K562 (cell line): Measurements from ENCODE around the gene GABRR2. TPM values are rescaled to one million over a fixed set of nuclear protein-coding genes. Genes with fewer than 3 reads are reported as not detected.

Experiments used
- ATAC-seq: fragments of 200-7000 bp; cut with Tn5 transposase; 3 replicates; pipeline ENCODE4 v1.9.1; 2020; ENCODE audit warnings: moderate library complexity
- BruUV-seq: library from RNA; stranded (reverse); fragments of 400-500 nt; replicated peaks from 2 replicates; lab custom pipeline; 2021; lab: Mats Ljungman, UMichigan
- CTCF ChIA-PET: fragments of 300-600 bp; formaldehyde crosslinking; extraction: SDS; loops from one replicate; lab custom pipeline; 2021; ENCODE audit warnings: low intra/inter-chr PET ratio; lab: Yijun Ruan, JAX
- POLR2A ChIA-PET: fragments of 300-600, 350-650 bp; sonication (Branson Sonifier 250); formaldehyde crosslinking; extraction: SDS; loops from one replicate; lab custom pipeline; 2021; ENCODE audit warnings: antibody characterized with exemption, inconsistent platforms; lab: Yijun Ruan, JAX
- DNase-seq, 4 experiments: peaks; one replicate each; pipeline versions ENCODE4 v3.0.0 to v3.0.0-alpha.2; 2011 to 2018; ENCODE audit warnings: low spot score in 3 of 4, mixed read lengths in 3 of 4; ENCODE audit errors: extremely low read depth in 1 of 4
- FAIRE-seq: peaks from 2 replicates; lab custom pipeline; 2011; peaks lifted over from hg19 to GRCh38; lab: Jason Lieb, UNC
- H2AFZ ChIP-seq: 2 replicates; pipeline ENCODE4 v1.6.0; 2011; ENCODE audit warnings: low read depth, low read length, control low read depth, inconsistent platforms
- H3K27ac ChIP-seq: fragments of 200-600 bp; 3 replicates; pipeline ENCODE4 v1.8.0; 2011; ENCODE audit warnings: low read depth, mild to moderate bottlenecking, control low read depth, inconsistent platforms, low read length, moderate library complexity, mixed read lengths; ENCODE audit errors: extremely low read depth
- H3K27me3 ChIP-seq, 2 experiments: fragments of 300-600 bp in 1 of 2; 2 replicates in 1 of 2; 3 replicates in 1 of 2; pipeline versions ENCODE4 v1.6.0 to v1.8.0; 2011; ENCODE audit warnings: inconsistent platforms in 2 of 2, low read length in 2 of 2, mild to moderate bottlenecking in 1 of 2, mixed read lengths in 1 of 2, moderate library complexity in 1 of 2; ENCODE audit not compliant: control insufficient read depth in 2 of 2, insufficient read depth in 2 of 2
- H3K36me3 ChIP-seq: fragments of 300-600 bp; 3 replicates; pipeline ENCODE4 v1.8.0; 2011; ENCODE audit warnings: mild to moderate bottlenecking, low read length, inconsistent platforms; ENCODE audit not compliant: control insufficient read depth, insufficient read depth
- H3K4me1 ChIP-seq, 2 experiments: fragments of 200-600 bp in 1 of 2; replicated peaks in 1 of 2; 2 replicates in 1 of 2; 3 replicates in 1 of 2; pipeline versions ENCODE4 v1.5.1 to v1.8.0; 2011; ENCODE audit warnings: inconsistent platforms in 2 of 2, low read length in 2 of 2, mild to moderate bottlenecking in 1 of 2, mixed read lengths in 1 of 2, moderate library complexity in 1 of 2; ENCODE audit not compliant: control insufficient read depth in 2 of 2, insufficient read depth in 2 of 2
- H3K4me2 ChIP-seq: 2 replicates; pipeline ENCODE4 v1.6.1; 2011; ENCODE audit warnings: low read length, control low read depth, inconsistent platforms, mixed read lengths; ENCODE audit not compliant: insufficient read depth
- H3K4me3 ChIP-seq: fragments of 200-600 bp; sonication (generic), shearing (Covaris generic); 2 replicates; pipeline ENCODE4 v1.5.1; 2016; ENCODE audit warnings: control low read depth, inconsistent platforms
- H3K79me2 ChIP-seq: fragments of 200-600 bp; 3 replicates; pipeline ENCODE4 v1.8.0; 2011; ENCODE audit warnings: low read length, inconsistent platforms; ENCODE audit not compliant: control insufficient read depth, insufficient read depth
- H3K9ac ChIP-seq, 2 experiments: 2 replicates each; pipeline versions ENCODE4 v1.6.0 to v1.6.1; 2011; ENCODE audit warnings: low read depth in 2 of 2, low read length in 2 of 2, control low read depth in 1 of 2, inconsistent platforms in 1 of 2, mild to moderate bottlenecking in 1 of 2, mixed read lengths in 1 of 2; ENCODE audit not compliant: insufficient read depth in 1 of 2
- H3K9me1 ChIP-seq: one replicate; pipeline ENCODE4 v1.6.0; 2011; ENCODE audit warnings: inconsistent platforms, mild to moderate bottlenecking, low read length, moderate library complexity; ENCODE audit not compliant: control insufficient read depth, insufficient read depth
- H3K9me3 ChIP-seq: replicated peaks from 2 replicates; pipeline ENCODE4 v1.5.1; 2011; ENCODE audit warnings: low read depth, low read length, inconsistent platforms; ENCODE audit not compliant: control insufficient read depth, insufficient read depth
- H4K20me1 ChIP-seq: replicated peaks from 2 replicates; pipeline ENCODE4 v1.6.1; 2011; ENCODE audit warnings: low read length, inconsistent platforms, mixed read lengths; ENCODE audit not compliant: control insufficient read depth, insufficient read depth
- DDX20 ChIP-seq: fragments of 450-650 bp; IDR thresholded peaks from 2 replicates; pipeline ENCODE4 v1.6.1; 2016; ENCODE audit warnings: missing genetic modification characterization, low read depth, mild to moderate bottlenecking, missing compliant biosample characterization, moderate library complexity
- FOSL1 ChIP-seq: fragments of 200-800 bp; sonication (Bioruptor generic); conservative IDR thresholded peaks from 2 replicates; pipeline ENCODE4 v1.6.1; 2016; ENCODE audit warnings: missing genetic modification characterization, missing compliant biosample characterization
- NCOA1 ChIP-seq: fragments of 450-650 bp; IDR thresholded peaks from 2 replicates; pipeline ENCODE4 v1.6.1; 2016; ENCODE audit warnings: low read depth
- RBM17 ChIP-seq: fragments of 200-400 bp; formaldehyde crosslinking; IDR thresholded peaks from 2 replicates; pipeline ENCODE4 v1.6.1; 2017; ENCODE audit warnings: low read depth, mild to moderate bottlenecking, low read length, borderline replicate concordance
- RBM25 ChIP-seq: fragments of 200-400 bp; formaldehyde crosslinking; IDR thresholded peaks from 2 replicates; pipeline ENCODE4 v1.6.1; 2018; ENCODE audit warnings: low read length, low read depth, moderate library complexity; ENCODE audit not compliant: severe bottlenecking
- SMAD2 ChIP-seq: fragments of 150-350 bp; IDR thresholded peaks from 2 replicates; pipeline ENCODE4 v1.6.1; 2014; ENCODE audit warnings: low read depth, mild to moderate bottlenecking, low read length
- SRSF7 ChIP-seq: fragments of 200-400 bp; formaldehyde crosslinking; optimal IDR thresholded peaks from 2 replicates; pipeline ENCODE3; 2017; ENCODE audit warnings: mild to moderate bottlenecking, low read depth, low read length
- ZNF184 ChIP-seq: sonication (generic); formaldehyde crosslinking; IDR thresholded peaks from 2 replicates; pipeline ENCODE4 v1.5.0; 2020; ENCODE audit warnings: missing genetic modification reagents
- ZNF57 ChIP-seq: fragments of 450-650 bp; formaldehyde crosslinking; IDR thresholded peaks from 2 replicates; pipeline ENCODE4 v1.4.0; 2020; ENCODE audit warnings: mild to moderate bottlenecking, moderate library complexity
- WGBS: fragments of 100-300 bp; shearing (Covaris generic); methylation state at CpG from one replicate; pipeline ENCODE4 v1.1.6; 2016; ENCODE audit warnings: low coverage, mixed read lengths; ENCODE audit not compliant: insufficient coverage; ENCODE audit errors: missing lambda C conversion rate; 5-methylcytosine and 5-hydroxymethylcytosine counted together
- in situ Hi-C: fragments of 300-500 bp; cut with MboI; formaldehyde crosslinking; loops from 4 replicates; pipeline ENCODE4 v1.15.0; 2018; ENCODE audit warnings: inconsistent platforms, mixed read lengths
- intact Hi-C: fragments of 100-400 bp; cut with micrococcal nuclease; formaldehyde crosslinking; loops from 2 replicates; pipeline ENCODE4 v1.14.2; 2022
- polyA plus RNA-seq, 8 experiments: library from polyadenylated mRNA; depleted of rRNA in 4 of 8; stranded (reverse) in 5 of 8; unstranded in 3 of 8; fragments of >200 nt; fragmentation: Nextera tagmentation in 2 of 8; fragmentation: Illumina TruSeq in 1 of 8; extraction: Ambion mirVana in 2 of 8; extraction: Trizol in 1 of 8; gene quantifications; 2 replicates each; pipeline versions ENCODE4 v1.2.1 to v1.2.3, GENCODE V29; 2011 to 2014; ENCODE audit warnings: inconsistent platforms in 1 of 8, missing spikeins in 1 of 8
- total RNA-seq, 7 experiments: library from RNA; depleted of rRNA in 6 of 7; stranded (reverse); fragments of >200 nt in 6 of 7; fragmentation: Illumina TruSeq in 2 of 7; extraction: Trizol in 2 of 7; gene quantifications; 2 replicates each; pipeline versions ENCODE4 v1.2.1 to v1.2.3, GENCODE V29; 2011 to 2021; ENCODE audit warnings: low replicate concordance in 1 of 7
- TF ChIP-seq, protein P1 (sequence below): sonication (generic); formaldehyde crosslinking; IDR thresholded peaks from 2 replicates; pipeline ENCODE4 v1.8.1; 2023; ENCODE audit warnings: mild to moderate bottlenecking, missing genetic modification reagents
- TF ChIP-seq, protein P2 (sequence below): fragments of 450-650 bp; formaldehyde crosslinking; IDR thresholded peaks from 2 replicates; pipeline ENCODE4 v1.4.0; 2022; ENCODE audit warnings: mild to moderate bottlenecking, moderate library complexity

Gene GABRR2
- total and polyA plus RNA-seq, 9 of the 15 experiments (the other 6 are each of a cell fraction or from before 2014, with no cell fraction given), result 0.09 to 0.13 (median 0.10) TPM; not detected in 6

DNA sequence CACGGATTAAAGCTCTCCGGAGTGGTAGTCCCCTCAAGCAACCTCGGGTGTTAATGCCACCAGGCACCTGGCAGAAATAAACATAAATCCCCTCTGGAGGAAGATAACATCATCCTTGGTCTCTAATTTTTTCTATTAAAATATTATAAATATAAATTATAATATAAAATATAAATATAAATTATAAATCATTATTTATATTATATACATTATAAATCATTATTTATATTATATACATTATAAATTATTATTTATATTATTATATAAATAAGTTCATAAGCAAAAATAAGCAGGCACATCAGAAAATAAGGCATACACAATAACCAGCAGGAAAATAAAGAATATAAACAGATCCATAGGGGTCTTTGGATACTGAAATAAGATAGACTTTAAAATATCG lies 39.2 kb downstream of the GABRR2 start:
- Histone ChIP-seq H3K9me1 (no peaks in the 10 kb centered on the region), H3K4me3 (no peak overlapping the region), H4K20me1 (no peaks in the 10 kb centered on the region), H3K36me3 (no peaks in the 10 kb centered on the region), H2AFZ (no peak overlapping the region), H3K9me3 (no peaks in the 10 kb centered on the region), H3K9ac (no peak overlapping the region), H3K79me2 (no peaks in the 10 kb centered on the region), H3K4me2 (no peak overlapping the region), H3K27me3 (peaks cover 7 to 42% of the 10 kb centered on the region in 2 experiments; a peak in 4 of 5 replicates), H3K27ac (no peak overlapping the region), H3K4me1 (no peaks in the 10 kb centered on the region; a peak in 1 of 5 replicates)
- FAIRE-seq, result no peak
- POLR2A ChIA-PET, result no interaction called here
- ATAC-seq, result no peak
- DNase-seq, result no peak
- 5% methylated on average over 4 of the region's 4 CpGs for WGBS
- in situ Hi-C loops, result no loop called here
- intact Hi-C loops, result no loop called here
- CTCF ChIA-PET, result no interaction called here
- no peak for TF ChIP-seq NCOA1
- no TSS peak for BruUV-seq

DNA sequence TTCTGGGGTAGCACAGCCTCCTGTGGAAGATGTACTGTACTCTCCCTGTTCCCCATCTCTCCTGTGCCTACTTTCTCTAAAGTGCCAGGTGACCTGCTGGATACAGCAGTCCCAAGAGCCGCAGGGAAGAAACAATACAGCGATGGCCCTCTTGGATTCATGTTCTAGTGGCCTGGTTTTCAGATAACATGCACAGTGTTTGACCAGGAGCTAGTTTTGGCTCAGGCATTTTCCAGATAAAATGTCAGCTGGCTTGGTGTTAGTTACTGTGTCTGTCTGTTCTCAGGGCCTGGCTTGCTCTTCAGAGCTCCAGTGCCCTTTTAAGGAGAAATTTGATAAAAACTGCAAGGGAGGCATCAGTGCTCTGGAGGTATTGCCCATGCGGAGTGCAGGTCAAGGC lies 41.3 kb downstream of the GABRR2 start:
- 23% methylated on average over 3 of the region's 3 CpGs for WGBS
- intact Hi-C loops, result no loop called here
- ATAC-seq, result no peak

More for the DNA sequence above, 41.3 kb downstream of the GABRR2 start:
- CTCF ChIA-PET, result no interaction called here
- no TSS peak for BruUV-seq
- TF ChIP-seq FOSL1 (no peak), ZNF57 (CRISPR knock-in tag) (no peak), ZNF184 (no peak), SMAD2 (no peak), DDX20 (tag) (no peak), RBM25 (no peak), RBM17 (no peak), SRSF7 (no peak)
- TF ChIP-seq, protein P1, sequence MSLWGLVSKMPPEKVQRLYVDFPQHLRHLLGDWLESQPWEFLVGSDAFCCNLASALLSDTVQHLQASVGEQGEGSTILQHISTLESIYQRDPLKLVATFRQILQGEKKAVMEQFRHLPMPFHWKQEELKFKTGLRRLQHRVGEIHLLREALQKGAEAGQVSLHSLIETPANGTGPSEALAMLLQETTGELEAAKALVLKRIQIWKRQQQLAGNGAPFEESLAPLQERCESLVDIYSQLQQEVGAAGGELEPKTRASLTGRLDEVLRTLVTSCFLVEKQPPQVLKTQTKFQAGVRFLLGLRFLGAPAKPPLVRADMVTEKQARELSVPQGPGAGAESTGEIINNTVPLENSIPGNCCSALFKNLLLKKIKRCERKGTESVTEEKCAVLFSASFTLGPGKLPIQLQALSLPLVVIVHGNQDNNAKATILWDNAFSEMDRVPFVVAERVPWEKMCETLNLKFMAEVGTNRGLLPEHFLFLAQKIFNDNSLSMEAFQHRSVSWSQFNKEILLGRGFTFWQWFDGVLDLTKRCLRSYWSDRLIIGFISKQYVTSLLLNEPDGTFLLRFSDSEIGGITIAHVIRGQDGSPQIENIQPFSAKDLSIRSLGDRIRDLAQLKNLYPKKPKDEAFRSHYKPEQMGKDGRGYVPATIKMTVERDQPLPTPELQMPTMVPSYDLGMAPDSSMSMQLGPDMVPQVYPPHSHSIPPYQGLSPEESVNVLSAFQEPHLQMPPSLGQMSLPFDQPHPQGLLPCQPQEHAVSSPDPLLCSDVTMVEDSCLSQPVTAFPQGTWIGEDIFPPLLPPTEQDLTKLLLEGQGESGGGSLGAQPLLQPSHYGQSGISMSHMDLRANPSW, result no peak
- TF ChIP-seq, protein P2, sequence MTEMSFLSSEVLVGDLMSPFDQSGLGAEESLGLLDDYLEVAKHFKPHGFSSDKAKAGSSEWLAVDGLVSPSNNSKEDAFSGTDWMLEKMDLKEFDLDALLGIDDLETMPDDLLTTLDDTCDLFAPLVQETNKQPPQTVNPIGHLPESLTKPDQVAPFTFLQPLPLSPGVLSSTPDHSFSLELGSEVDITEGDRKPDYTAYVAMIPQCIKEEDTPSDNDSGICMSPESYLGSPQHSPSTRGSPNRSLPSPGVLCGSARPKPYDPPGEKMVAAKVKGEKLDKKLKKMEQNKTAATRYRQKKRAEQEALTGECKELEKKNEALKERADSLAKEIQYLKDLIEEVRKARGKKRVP, result no peak
- H3K79me2 ChIP-seq, result no peaks in the 10 kb centered on the region
- POLR2A ChIA-PET, result no interaction called here
- no peak overlapping the region for H3K4me2 ChIP-seq
- H3K9me1 ChIP-seq, result no peaks in the 10 kb centered on the region
- H3K9me3 ChIP-seq, result no peaks in the 10 kb centered on the region
- in situ Hi-C loops, result no loop called here
- H3K9ac ChIP-seq, result no peak overlapping the region
- H3K4me1 ChIP-seq, result no peaks in the 10 kb centered on the region; a peak in 1 of 5 replicates
- DNase-seq, result no peak
- no peak overlapping the region for H3K4me3 ChIP-seq
- no peak for FAIRE-seq
- no peaks in the 10 kb centered on the region for H4K20me1 ChIP-seq
- no peaks in the 10 kb centered on the region for H3K36me3 ChIP-seq
- peaks cover 4 to 40% of the 10 kb centered on the region in 2 experiments; a peak in 4 of 5 replicates for H3K27me3 ChIP-seq
- no peak overlapping the region for H2AFZ ChIP-seq
- H3K27ac ChIP-seq, result no peak overlapping the region
